Natural killer cell (primary cell): ENCODE results near the gene CD164. TPM values are rescaled to one million over a fixed set of nuclear protein-coding genes. Genes with fewer than 3 reads are reported as not detected.

Experiments used
- ATAC-seq, 3 donors: fragments of 150-1000 bp in 2 of 3; fragments of 200-7000 bp in 1 of 3; cut with Tn5 transposase; 1 replicate in 1 of 3; 2 replicates in 2 of 3; pipeline ENCODE4 v1.10.0; 2021; ENCODE audit warnings: mild to moderate bottlenecking in 2 of 3, moderate library complexity in 2 of 3
- DNase-seq, 2 donors: peaks; one replicate each; pipeline versions ENCODE4 v3.0.0 to v3.0.0-alpha.2; 2013 to 2021; ENCODE audit warnings: mixed read lengths in 1 of 2
- H3K27ac ChIP-seq: one replicate; pipeline ENCODE4 v1.5.1; 2013; ENCODE audit warnings: mild to moderate bottlenecking, low read length
- H3K27me3 ChIP-seq: one replicate; pipeline ENCODE4 v1.6.1; 2013; ENCODE audit warnings: low read length; ENCODE audit not compliant: control insufficient read depth, insufficient read depth
- H3K36me3 ChIP-seq: one replicate; pipeline ENCODE4 v1.6.1; 2013; ENCODE audit warnings: low read length; ENCODE audit not compliant: control insufficient read depth, insufficient read depth
- H3K4me1 ChIP-seq: one replicate; pipeline ENCODE4 v1.6.1; 2013; ENCODE audit warnings: low read length; ENCODE audit not compliant: control insufficient read depth, insufficient read depth
- H3K4me3 ChIP-seq: one replicate; pipeline ENCODE4 v1.5.1; 2013; ENCODE audit warnings: low read length
- H3K9me3 ChIP-seq: one replicate; pipeline ENCODE4 v1.6.1; 2013; ENCODE audit warnings: low read length; ENCODE audit not compliant: control insufficient read depth, insufficient read depth
- H3K27ac Mint-ChIP-seq, 2 donors: one replicate each; pipeline ENCODE4 v1.8.0; 2022; ENCODE audit warnings: mild to moderate bottlenecking in 2 of 2, mixed read lengths in 2 of 2, moderate library complexity in 1 of 2
- H3K27me3 Mint-ChIP-seq, 2 donors: one replicate each; pipeline ENCODE4 v1.8.0; 2022; ENCODE audit warnings: low read depth in 2 of 2, mixed read lengths in 2 of 2
- H3K36me3 Mint-ChIP-seq: one replicate; pipeline ENCODE4 v1.8.0; 2022; ENCODE audit warnings: mixed read lengths
- H3K4me1 Mint-ChIP-seq, 2 donors: one replicate each; pipeline ENCODE4 v1.8.0; 2022; ENCODE audit warnings: mixed read lengths in 2 of 2
- H3K4me3 Mint-ChIP-seq: one replicate; pipeline ENCODE4 v1.8.0; 2022; ENCODE audit warnings: mild to moderate bottlenecking, moderate library complexity, mixed read lengths
- H3K9me3 Mint-ChIP-seq, 2 donors: one replicate each; pipeline ENCODE4 v1.8.0; 2022; ENCODE audit warnings: mixed read lengths in 2 of 2
- CTCF ChIP-seq: fragments of 200-600 bp; IDR thresholded peaks from one replicate; pipeline ENCODE4 v1.8.0; 2022; ENCODE audit warnings: antibody characterized with exemption
- WGBS: methylation state at CpG from one replicate; pipeline ENCODE4 v1.1.7; 2013; ENCODE audit warnings: missing lambda C conversion rate; ENCODE audit not compliant: insufficient coverage; 5-methylcytosine and 5-hydroxymethylcytosine counted together
- intact Hi-C: fragments of 100-400 bp; cut with micrococcal nuclease; formaldehyde crosslinking; loops from one replicate; pipeline ENCODE4 v1.14.2; 2022
- total RNA-seq, 4 donors: library from RNA; stranded (reverse); fragments of 120-200 nt in 1 of 4; gene quantifications; one replicate each; pipeline versions ENCODE4 v1.2.3 to v1.2.4, GENCODE V29; 2013 to 2022

Gene CD164
- total RNA-seq, 3 donors from 2014 or later (not counting 1 experiment from before 2014, with no cell fraction given) = 352 to 457 (median 427) TPM

- intact Hi-C loops = no loop called here
- WGBS = 52% methylated on average over 2 of the region's 2 CpGs
- Histone ChIP-seq H3K27ac (no peak overlapping the region), H3K36me3 (no peaks in the 10 kb centered on the region), H3K4me1 (peaks cover 13% of the 10 kb centered on the region), H3K27me3 (no peaks in the 10 kb centered on the region), H3K4me3 (no peak overlapping the region), H3K9me3 (no peaks in the 10 kb centered on the region)
- H3K27me3 Mint-ChIP-seq = peaks cover 0 to 9% of the 10 kb centered on the region in 2 donors
- ATAC-seq = no peak
- TF ChIP-seq CTCF = no peak
- H3K4me1 Mint-ChIP-seq = peaks cover 9 to 10% of the 10 kb centered on the region in 2 donors
- no peaks in the 10 kb centered on the region for H3K36me3 Mint-ChIP-seq
- DNase-seq = no peak
- no peak overlapping the region for H3K4me3 Mint-ChIP-seq
- H3K27ac Mint-ChIP-seq = no peak overlapping the region
- H3K9me3 Mint-ChIP-seq = no peaks in the 10 kb centered on the region
These were observed 59.4 kb downstream of the CD164 start for GRCh38 chr6:109322825-109323224.

- DNase-seq = no peak
- intact Hi-C loops = no loop called here
- no peak for TF ChIP-seq CTCF
- peaks cover 9 to 10% of the 10 kb centered on the region in 2 donors for H3K4me1 Mint-ChIP-seq
- 88% methylated on average over 7 of the region's 8 CpGs for WGBS
- no peak overlapping the region for H3K27ac Mint-ChIP-seq
- H3K4me1 ChIP-seq = peaks cover 13% of the 10 kb centered on the region
- no peaks in the 10 kb centered on the region for H3K36me3 Mint-ChIP-seq
- no peak for ATAC-seq
- H3K4me3 Mint-ChIP-seq = no peak overlapping the region
- H3K9me3 ChIP-seq = no peaks in the 10 kb centered on the region
- H3K27ac ChIP-seq = no peak overlapping the region
- H3K4me3 ChIP-seq = no peak overlapping the region
- no peaks in the 10 kb centered on the region for H3K27me3 Mint-ChIP-seq
- no peaks in the 10 kb centered on the region for H3K9me3 Mint-ChIP-seq
- H3K27me3 ChIP-seq = no peaks in the 10 kb centered on the region
- no peaks in the 10 kb centered on the region for H3K36me3 ChIP-seq
These were observed 60.5 kb downstream of the CD164 start for GRCh38 chr6:109321752-109322151.

GRCh38 chr6:109320072-109320471, 62.2 kb downstream of the CD164 start:
- H3K4me1 ChIP-seq = peaks cover 8% of the 10 kb centered on the region
- no peaks in the 10 kb centered on the region for H3K9me3 ChIP-seq
- no peaks in the 10 kb centered on the region for H3K27me3 ChIP-seq
- Mint-ChIP-seq H3K9me3 (no peaks in the 10 kb centered on the region), H3K27ac (no peak overlapping the region), H3K4me1 (peaks cover 9 to 10% of the 10 kb centered on the region in 2 donors), H3K36me3 (no peaks in the 10 kb centered on the region), H3K27me3 (no peaks in the 10 kb centered on the region), H3K4me3 (no peak overlapping the region)
- DNase-seq (no peak), ATAC-seq (no peak)
- intact Hi-C loops = no loop called here
- H3K27ac ChIP-seq = no peak overlapping the region
- no peaks in the 10 kb centered on the region for H3K36me3 ChIP-seq
- 64% methylated on average over 2 of the region's 2 CpGs for WGBS
- TF ChIP-seq CTCF = no peak
- H3K4me3 ChIP-seq = no peak overlapping the region

- TF ChIP-seq CTCF = no peak
- H3K27ac Mint-ChIP-seq = no peak overlapping the region
These were observed 63.9 kb downstream of the CD164 start for GRCh38 chr6:109318328-109318876.

More at GRCh38 chr6:109318328-109318876, 63.9 kb downstream of the CD164 start:
- H3K4me1 ChIP-seq = peaks cover 8% of the 10 kb centered on the region
- no peaks in the 10 kb centered on the region for H3K27me3 Mint-ChIP-seq
- no peaks in the 10 kb centered on the region for H3K36me3 ChIP-seq
- WGBS = 53% methylated on average over 11 of the region's 11 CpGs
- H3K9me3 Mint-ChIP-seq = no peaks in the 10 kb centered on the region
- no peaks in the 10 kb centered on the region for H3K9me3 ChIP-seq
- no peaks in the 10 kb centered on the region for H3K27me3 ChIP-seq
- intact Hi-C loops = no loop called here
- no peak overlapping the region for H3K27ac ChIP-seq
- H3K36me3 Mint-ChIP-seq = no peaks in the 10 kb centered on the region
- no peak overlapping the region for H3K4me3 Mint-ChIP-seq
- H3K4me1 Mint-ChIP-seq = peaks cover 9 to 10% of the 10 kb centered on the region in 2 donors
- no peak overlapping the region for H3K4me3 ChIP-seq
- DNase-seq = no peak
- ATAC-seq = no peak
